SK-N-SH (cell line): ENCODE measurements around the gene FBN1. TPM values are rescaled to one million over a fixed set of nuclear protein-coding genes. Genes with fewer than 3 reads are reported as not detected.
A peak's percentile ranks its signal among the peaks of the same experiment; 100 is the strongest.

Source experiments
- CTCF ChIA-PET: fragments of 300-600, 350-600 bp; formaldehyde crosslinking; extraction: SDS; loops from one replicate; lab custom pipeline; 2021; lab: Yijun Ruan, JAX
- POLR2A ChIA-PET: fragments of 350-600 bp; sonication (Branson Sonifier 250); formaldehyde crosslinking; extraction: SDS; loops from one replicate; lab custom pipeline; 2020; ENCODE audit warnings: antibody characterized with exemption, inconsistent platforms; lab: Yijun Ruan, JAX
- DNase-seq: peaks from one replicate; pipeline ENCODE4 v3.0.0; 2012
- H2AFZ ChIP-seq: fragments of 200-600 bp; sonication (generic); 2 replicates; pipeline ENCODE4 v1.8.1; 2016; ENCODE audit warnings: antibody characterized with exemption, mild to moderate bottlenecking, low read depth
- H3F3A ChIP-seq: fragments of 200-600 bp; sonication (generic); replicated peaks from 2 replicates; pipeline ENCODE3; 2016; ENCODE audit warnings: antibody characterized with exemption, mild to moderate bottlenecking; ENCODE audit not compliant: insufficient read depth
- H3K27ac ChIP-seq, 2 experiments: fragments of 200-500 bp in 1 of 2; fragments of 200-600 bp in 1 of 2; sonication (Bioruptor generic) in 1 of 2; sonication (generic), shearing (Covaris generic) in 1 of 2; 2 replicates each; pipeline versions ENCODE4 v1.5.1 to v1.6.1; 2014 to 2016; ENCODE audit warnings: low read depth in 2 of 2, inconsistent platforms in 1 of 2, low read length in 1 of 2, mild to moderate bottlenecking in 1 of 2, mixed read lengths in 1 of 2
- H3K27me3 ChIP-seq: fragments of 200-600 bp; sonication (generic), shearing (Covaris generic); 2 replicates; pipeline ENCODE4 v1.6.1; 2016; ENCODE audit warnings: mixed run types; ENCODE audit not compliant: insufficient read depth
- H3K36me3 ChIP-seq, 2 experiments: fragments of 200-500 bp in 1 of 2; fragments of 200-600 bp in 1 of 2; sonication (Bioruptor generic) in 1 of 2; sonication (generic) in 1 of 2; replicated peaks in 1 of 2; 2 replicates each; pipeline versions ENCODE3 to v1.5.1; 2014 to 2016; ENCODE audit warnings: low read length in 1 of 2, mild to moderate bottlenecking in 1 of 2; ENCODE audit not compliant: insufficient read depth in 2 of 2, control insufficient read depth in 1 of 2
- H3K4me1 ChIP-seq, 2 experiments: fragments of 200-500 bp in 1 of 2; fragments of 200-600 bp in 1 of 2; sonication (Bioruptor generic) in 1 of 2; sonication (generic), shearing (Covaris generic) in 1 of 2; 2 replicates each; pipeline versions ENCODE4 v1.5.1 to v1.6.1; 2014 to 2016; ENCODE audit warnings: low read depth in 1 of 2, low read length in 1 of 2, mixed run types in 1 of 2; ENCODE audit not compliant: insufficient read depth in 2 of 2, control insufficient read depth in 1 of 2
- H3K4me2 ChIP-seq: fragments of 200-600 bp; sonication (generic), shearing (Covaris generic); 2 replicates; pipeline ENCODE4 v1.6.1; 2017; ENCODE audit warnings: mixed run types
- H3K4me3 ChIP-seq, 2 experiments: fragments of 200-500 bp in 1 of 2; fragments of 200-600 bp in 1 of 2; sonication (Bioruptor generic) in 1 of 2; sonication (generic), shearing (Covaris generic) in 1 of 2; 2 replicates each; pipeline versions ENCODE4 v1.5.1 to v1.8.1; 2014 to 2016; ENCODE audit warnings: low read depth in 2 of 2, inconsistent platforms in 1 of 2, low read length in 1 of 2, mild to moderate bottlenecking in 1 of 2, mixed read lengths in 1 of 2, moderate library complexity in 1 of 2
- H3K79me2 ChIP-seq: fragments of 200-600 bp; sonication (generic); 2 replicates; pipeline ENCODE4 v1.8.1; 2017; ENCODE audit warnings: mild to moderate bottlenecking; ENCODE audit not compliant: insufficient read depth
- H3K9ac ChIP-seq: fragments of 200-600 bp; sonication (generic); 2 replicates; pipeline ENCODE4 v1.6.1; 2017; ENCODE audit warnings: mixed run types
- H3K9me2 ChIP-seq: fragments of 200-600 bp; sonication (generic); 2 replicates; pipeline ENCODE4 v1.6.1; 2017; ENCODE audit warnings: mixed run types
- H3K9me3 ChIP-seq: fragments of 200-600 bp; sonication (generic); 2 replicates; pipeline ENCODE4 v1.6.1; 2017; ENCODE audit warnings: mixed run types, mild to moderate bottlenecking, moderate library complexity
- H4K20me1 ChIP-seq: fragments of 200-600 bp; sonication (generic); 2 replicates; pipeline ENCODE4 v1.6.1; 2017; ENCODE audit warnings: mild to moderate bottlenecking, mixed run types; ENCODE audit not compliant: insufficient read depth
- CHD2 ChIP-seq: fragments of 150-350 bp; IDR thresholded peaks from 2 replicates; pipeline ENCODE4 v1.6.1; 2018; ENCODE audit warnings: low read length; ENCODE audit not compliant: partially characterized antibody
- CTCF ChIP-seq: fragments of 200-600 bp; sonication (generic); IDR thresholded peaks from 2 replicates; pipeline ENCODE4 v1.6.1; 2017; ENCODE audit warnings: antibody characterized with exemption, mild to moderate bottlenecking, moderate library complexity
- ELF1 ChIP-seq: IDR thresholded peaks from 2 replicates; pipeline ENCODE4 v1.4.0; 2012
- FOSL2 ChIP-seq: IDR thresholded peaks from 2 replicates; pipeline ENCODE4 v1.4.0; 2012; ENCODE audit warnings: low read depth, mild to moderate bottlenecking, moderate library complexity, borderline replicate concordance
- FOXJ3 ChIP-seq: sonication (generic); formaldehyde crosslinking; IDR thresholded peaks from 2 replicates; pipeline ENCODE4 v1.5.1; 2020; ENCODE audit warnings: mild to moderate bottlenecking, missing genetic modification reagents
- GABPA ChIP-seq: IDR thresholded peaks from 2 replicates; pipeline ENCODE4 v1.4.0; 2012; ENCODE audit warnings: low read depth, mild to moderate bottlenecking
- GATA2 ChIP-seq: sonication (generic); formaldehyde crosslinking; IDR thresholded peaks from 2 replicates; pipeline ENCODE4 v1.5.0; 2020; ENCODE audit warnings: mild to moderate bottlenecking, missing genetic modification reagents
- IRF3 ChIP-seq: fragments of 150-350 bp; IDR thresholded peaks from 2 replicates; pipeline ENCODE4 v1.6.1; 2016; ENCODE audit warnings: mild to moderate bottlenecking, low read depth, low read length
- JUND ChIP-seq: IDR thresholded peaks from 2 replicates; pipeline ENCODE4 v1.4.0; 2012
- MEF2A ChIP-seq: IDR thresholded peaks from 2 replicates; pipeline ENCODE4 v1.4.0; 2012; ENCODE audit warnings: low read depth, borderline replicate concordance
- MXI1 ChIP-seq: IDR thresholded peaks from 2 replicates; pipeline ENCODE4 v1.6.1; 2012; ENCODE audit warnings: mild to moderate bottlenecking, low read depth, low read length, improper control_type of control experiment
- POLR2AphosphoS5 ChIP-seq: IDR thresholded peaks from 2 replicates; pipeline ENCODE4 v1.6.1; 2012; ENCODE audit warnings: low read depth, low read length
- RAD21 ChIP-seq: IDR thresholded peaks from 2 replicates; pipeline ENCODE4 v1.6.1; 2012; ENCODE audit warnings: mild to moderate bottlenecking, low read length
- RFX5 ChIP-seq: IDR thresholded peaks from 2 replicates; pipeline ENCODE4 v1.6.1; 2012; ENCODE audit warnings: mild to moderate bottlenecking, improper control_type of control experiment, low read length
- SIN3A ChIP-seq: IDR thresholded peaks from 2 replicates; pipeline ENCODE4 v1.6.1; 2012; ENCODE audit warnings: low read depth, mild to moderate bottlenecking, low read length, moderate library complexity, borderline replicate concordance
- SMC3 ChIP-seq: IDR thresholded peaks from 2 replicates; pipeline ENCODE4 v1.6.1; 2012; ENCODE audit warnings: low read depth, low read length, improper control_type of control experiment
- TCF12 ChIP-seq: IDR thresholded peaks from 2 replicates; pipeline ENCODE4 v1.4.0; 2012
- TEAD4 ChIP-seq: IDR thresholded peaks from 2 replicates; pipeline ENCODE4 v1.4.0; 2012; ENCODE audit warnings: mild to moderate bottlenecking, borderline replicate concordance; ENCODE audit not compliant: insufficient read depth
- USF1 ChIP-seq: IDR thresholded peaks from 2 replicates; pipeline ENCODE4 v1.4.0; 2012; ENCODE audit warnings: low read depth, borderline replicate concordance
- YY1 ChIP-seq: IDR thresholded peaks from 2 replicates; pipeline ENCODE4 v1.4.0; 2012; ENCODE audit warnings: low read depth, mild to moderate bottlenecking
- WGBS: methylation state at CpG from one replicate; pipeline ENCODE4 v1.1.6; 2017; ENCODE audit warnings: low lambda C conversion rate; 5-methylcytosine and 5-hydroxymethylcytosine counted together
- polyA plus RNA-seq, 3 experiments: library from polyadenylated mRNA; depleted of rRNA; stranded (reverse); fragments of >200 nt; gene quantifications; 2 replicates each; pipeline ENCODE4 v1.2.3, GENCODE V29; 2012

The FBN1 gene
- polyA plus RNA-seq, 1 of the 3 experiments (the other 2 are of a cell fraction), result 248 TPM

GRCh38 chr15:48573780-48574179 lies 71.7 kb downstream of the FBN1 start:
- Histone ChIP-seq H3K9me3 (no peaks in the 10 kb centered on the region), H3K36me3 (peaks cover 59 to 81% of the 10 kb centered on the region in 2 experiments), H3K9me2 (no peaks in the 10 kb centered on the region), H3K9ac (no peak overlapping the region), H3F3A (peaks cover 59% of the 10 kb centered on the region), H3K79me2 (peaks cover 98% of the 10 kb centered on the region), H2AFZ (no peak overlapping the region), H4K20me1 (peaks cover 38% of the 10 kb centered on the region), H3K4me2 (no peak overlapping the region), H3K27ac (peak overlapping the region; percentile 20 to 87; a peak in 3 of 4 replicates), H3K27me3 (no peaks in the 10 kb centered on the region), H3K4me1 (peaks cover 0 to 11% of the 10 kb centered on the region in 2 experiments; a peak in 2 of 4 replicates), H3K4me3 (no peak overlapping the region)
- POLR2A ChIA-PET, result no interaction called here
- CTCF ChIA-PET, result interaction anchor here (1.3 kb wide), 1 partner anchor 27 kb away, joined by 3 read pairs; no protein-coding TSS in a partner anchor
- peak; percentile 6 for DNase-seq
- WGBS, result 96% methylated on average over 4 of the region's 4 CpGs
- TF ChIP-seq IRF3 (no peak), ELF1 (no peak), TEAD4 (0 out of 2 replicates have a peak, but pooled peaks have one; percentile 3)

GRCh38 chr15:48572823-48573222 lies 72.7 kb downstream of the FBN1 start:
- ChIA-PET POLR2A (no interaction called here), CTCF (no interaction called here)
- Histone ChIP-seq H3K4me2 (no peak overlapping the region), H2AFZ (no peak overlapping the region), H3K79me2 (peaks cover 100% of the 10 kb centered on the region), H3K9me3 (no peaks in the 10 kb centered on the region), H3K9ac (no peak overlapping the region), H3K4me3 (no peak overlapping the region), H3K4me1 (peaks cover 0 to 11% of the 10 kb centered on the region in 2 experiments; a peak in 2 of 4 replicates), H3K9me2 (no peaks in the 10 kb centered on the region), H3F3A (peaks cover 63% of the 10 kb centered on the region), H4K20me1 (peaks cover 35% of the 10 kb centered on the region), H3K36me3 (peaks cover 54 to 85% of the 10 kb centered on the region in 2 experiments), H3K27me3 (no peaks in the 10 kb centered on the region), H3K27ac (peak overlapping the region in 1 of 2 experiments; percentile 5; a peak in 1 of 4 replicates)
- 94% methylated on average over 5 of the region's 5 CpGs for WGBS
- TF ChIP-seq SIN3A (no peak), RAD21 (no peak), GABPA (no peak), MEF2A (no peak), TCF12 (no peak), CTCF (no peak), RFX5 (no peak), ELF1 (no peak), GATA2 (CRISPR knock-in tag) (no peak), TEAD4 (no peak), YY1 (no peak), CHD2 (no peak), SMC3 (no peak), FOXJ3 (CRISPR knock-in tag) (no peak), USF1 (no peak), JUND (no peak), FOSL2 (no peak), MXI1 (no peak), POLR2AphosphoS5 (no peak)
- no peak for DNase-seq
